GM20000 (cell line): ENCODE data around the gene CDK16.

Experiments
- DNase-seq: peaks from one replicate; pipeline ENCODE4 v3.0.0; 2012; ENCODE audit warnings: low spot score
- TF ChIP-seq, protein P1 (sequence below): IDR thresholded peaks from 2 replicates; pipeline ENCODE4 v1.5.1; 2012; ENCODE audit warnings: mild to moderate bottlenecking, control low read depth; ENCODE audit errors: extremely low read depth, missing control alignments

The CDK16 gene

DNA sequence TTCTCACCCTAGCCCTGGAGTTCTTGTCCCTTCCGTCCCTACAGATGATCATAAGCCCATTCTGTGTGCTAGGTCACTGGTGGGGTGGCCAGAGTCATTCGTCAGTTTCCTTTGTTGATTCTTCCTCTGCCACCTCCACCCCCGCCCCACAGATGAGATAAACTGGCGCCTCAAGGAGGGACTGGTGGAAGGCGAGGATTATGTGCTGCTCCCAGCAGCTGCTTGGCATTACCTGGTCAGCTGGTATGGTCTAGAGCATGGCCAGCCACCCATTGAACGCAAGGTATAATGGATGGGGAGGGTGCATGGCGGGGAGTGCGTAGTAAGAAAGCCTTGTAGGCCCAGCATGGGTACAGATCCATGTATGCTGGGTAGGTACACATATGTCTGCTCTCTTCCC lies 20.7 kb downstream of the CDK16 start:
- TF ChIP-seq, protein P1, sequence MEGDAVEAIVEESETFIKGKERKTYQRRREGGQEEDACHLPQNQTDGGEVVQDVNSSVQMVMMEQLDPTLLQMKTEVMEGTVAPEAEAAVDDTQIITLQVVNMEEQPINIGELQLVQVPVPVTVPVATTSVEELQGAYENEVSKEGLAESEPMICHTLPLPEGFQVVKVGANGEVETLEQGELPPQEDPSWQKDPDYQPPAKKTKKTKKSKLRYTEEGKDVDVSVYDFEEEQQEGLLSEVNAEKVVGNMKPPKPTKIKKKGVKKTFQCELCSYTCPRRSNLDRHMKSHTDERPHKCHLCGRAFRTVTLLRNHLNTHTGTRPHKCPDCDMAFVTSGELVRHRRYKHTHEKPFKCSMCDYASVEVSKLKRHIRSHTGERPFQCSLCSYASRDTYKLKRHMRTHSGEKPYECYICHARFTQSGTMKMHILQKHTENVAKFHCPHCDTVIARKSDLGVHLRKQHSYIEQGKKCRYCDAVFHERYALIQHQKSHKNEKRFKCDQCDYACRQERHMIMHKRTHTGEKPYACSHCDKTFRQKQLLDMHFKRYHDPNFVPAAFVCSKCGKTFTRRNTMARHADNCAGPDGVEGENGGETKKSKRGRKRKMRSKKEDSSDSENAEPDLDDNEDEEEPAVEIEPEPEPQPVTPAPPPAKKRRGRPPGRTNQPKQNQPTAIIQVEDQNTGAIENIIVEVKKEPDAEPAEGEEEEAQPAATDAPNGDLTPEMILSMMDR = no peak
- no peak for DNase-seq

GRCh38 chrX:47239898-47240545 lies 21.5 kb downstream of the CDK16 start:
- TF ChIP-seq, protein P1 = no peak
- DNase-seq = no peak

- DNase-seq = no peak
- TF ChIP-seq, protein P1 = no peak
Measured at GRCh38 chrX:47240619-47241018, 22.1 kb downstream of the CDK16 start.

GRCh38 chrX:47241201-47242011 lies 22.9 kb downstream of the CDK16 start:
- no peak for DNase-seq
- TF ChIP-seq, protein P1 = no peak

DNA sequence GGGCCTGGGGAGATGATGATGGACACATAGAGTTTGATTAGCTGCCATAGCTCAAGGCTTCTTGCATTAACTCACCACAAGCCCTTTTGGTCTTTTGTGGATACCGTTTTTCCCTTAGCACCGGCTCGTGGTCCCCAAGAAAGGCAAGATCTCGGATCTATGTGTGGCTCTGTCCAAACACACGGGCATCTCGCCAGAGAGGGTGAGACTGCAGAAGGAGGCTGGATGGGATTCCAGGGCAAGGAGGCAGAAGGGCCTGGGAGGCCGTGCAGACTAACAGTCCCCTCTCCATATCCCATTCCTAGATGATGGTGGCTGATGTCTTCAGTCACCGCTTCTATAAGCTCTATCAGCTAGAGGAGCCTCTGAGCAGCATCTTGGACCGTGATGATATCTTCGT lies 23.8 kb downstream of the CDK16 start:
- TF ChIP-seq, protein P1 = no peak
- no peak for DNase-seq

DNA sequence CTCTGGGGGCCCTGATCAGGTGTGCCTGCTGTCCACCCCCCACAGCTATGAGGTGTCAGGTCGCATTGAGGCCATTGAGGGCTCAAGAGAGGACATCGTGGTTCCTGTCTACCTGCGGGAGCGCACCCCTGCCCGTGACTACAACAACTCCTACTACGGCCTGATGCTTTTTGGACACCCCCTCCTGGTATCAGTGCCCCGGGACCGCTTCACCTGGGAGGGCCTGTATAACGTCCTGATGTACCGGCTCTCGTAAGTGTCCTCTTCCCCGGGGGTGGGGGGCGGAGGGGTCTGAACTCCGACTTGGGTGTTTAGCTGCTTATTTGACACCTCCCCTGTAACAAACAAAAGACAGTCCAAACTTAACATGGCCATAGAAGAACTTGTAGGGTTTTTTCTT lies 24.9 kb downstream of the CDK16 start:
- TF ChIP-seq, protein P1 = no peak
- no peak for DNase-seq

DNA sequence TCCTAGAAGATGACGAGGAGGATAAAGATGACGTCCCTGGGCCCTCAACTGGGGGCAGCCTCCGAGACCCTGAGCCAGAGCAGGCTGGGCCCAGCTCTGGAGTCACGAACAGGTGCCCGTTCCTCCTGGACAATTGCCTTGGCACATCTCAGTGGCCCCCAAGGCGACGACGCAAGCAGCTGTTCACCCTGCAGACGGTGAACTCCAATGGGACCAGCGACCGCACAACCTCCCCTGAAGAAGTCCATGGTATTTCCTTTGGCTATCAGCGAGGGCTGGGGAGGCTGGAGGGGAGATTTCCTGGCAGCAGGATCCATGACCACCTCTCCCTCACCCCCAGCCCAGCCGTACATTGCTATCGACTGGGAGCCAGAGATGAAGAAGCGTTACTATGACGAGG lies 26.2 kb downstream of the CDK16 start:
- TF ChIP-seq, protein P1 = no peak

More for the DNA sequence above, 26.2 kb downstream of the CDK16 start:
- DNase-seq = no peak
